GM10248 (cell line): ENCODE results near the gene GALNT2.

Experiments used
- CTCF ChIA-PET: fragments of 300-600 bp; sonication (Branson Sonifier 250); formaldehyde crosslinking; extraction: SDS; loops from one replicate; lab custom pipeline; 2021; ENCODE audit warnings: antibody characterized with exemption; lab: Yijun Ruan, JAX
- POLR2A ChIA-PET: fragments of 350-650 bp; sonication (Branson Sonifier 250); formaldehyde crosslinking; extraction: SDS; loops from one replicate; lab custom pipeline; 2020; ENCODE audit warnings: antibody characterized with exemption; lab: Yijun Ruan, JAX
- DNase-seq: peaks from one replicate; pipeline ENCODE4 v3.0.0; 2012; ENCODE audit errors: extremely low spot score
- CTCF ChIP-seq: IDR thresholded peaks from 2 replicates; pipeline ENCODE4 v1.5.1; 2012; ENCODE audit warnings: mild to moderate bottlenecking, low read depth; ENCODE audit errors: extremely low read depth, missing control alignments, control extremely low read depth

GALNT2 gene

GRCh38 chr1:230113593-230114236 lies 46.7 kb downstream of the GALNT2 start:
- no peak for DNase-seq
- no peak for TF ChIP-seq CTCF
- CTCF ChIA-PET: interaction anchor here (1.0 to 14.0 kb wide), 4 partner anchors 9 to 37 kb away, joined by 3 to 138 read pairs (median 6); no protein-coding TSS in a partner anchor
- POLR2A ChIA-PET: no interaction called here

DNA sequence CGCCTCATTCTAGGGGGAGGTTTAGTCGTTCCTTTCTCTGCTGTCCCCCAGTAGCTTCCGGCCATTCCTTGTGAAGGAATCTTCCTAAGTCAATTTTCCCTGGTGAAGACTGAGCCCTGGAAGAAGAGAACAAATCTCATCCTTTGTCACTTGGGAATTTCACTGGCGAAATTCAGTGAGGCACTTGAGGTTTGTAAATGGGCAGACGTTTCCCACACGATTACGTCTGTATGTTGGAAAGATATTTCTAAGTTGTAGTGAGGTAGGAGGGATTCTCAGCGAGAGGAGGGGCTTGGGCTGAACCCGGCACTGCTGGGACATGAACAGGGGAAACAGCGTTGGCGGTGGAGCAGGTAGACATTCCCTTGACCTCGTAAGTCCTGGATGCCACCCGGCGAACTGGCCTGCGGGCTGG lies 47.2 kb downstream of the GALNT2 start:
- CTCF ChIA-PET: interaction anchor here (1.0 to 14.0 kb wide), 3 partner anchors 9 to 19 kb away, joined by 3 to 138 read pairs (median 6); no protein-coding TSS in a partner anchor
- POLR2A ChIA-PET: no interaction called here
- TF ChIP-seq CTCF: no peak
- no peak for DNase-seq

- no peak for TF ChIP-seq CTCF
- POLR2A ChIA-PET: no interaction called here
- CTCF ChIA-PET: no interaction called here
- no peak for DNase-seq
These were observed 50.7 kb downstream of the GALNT2 start for GRCh38 chr1:230117694-230118093.

- TF ChIP-seq CTCF: no peak
- POLR2A ChIA-PET: no interaction called here
- DNase-seq: no peak
- CTCF ChIA-PET: interaction anchor here (1.0 to 7.5 kb wide), 3 partner anchors 11 to 63 kb away, joined by 3 to 138 read pairs (median 4); no protein-coding TSS in a partner anchor
These were observed 52.3 kb downstream of the GALNT2 start for GRCh38 chr1:230119340-230119739.

GRCh38 chr1:230120289-230120920 lies 53.4 kb downstream of the GALNT2 start:
- CTCF ChIA-PET: interaction anchor here (0.8 to 7.5 kb wide), 11 partner anchors 9 to 85 kb away, joined by 3 to 138 read pairs (median 3); no protein-coding TSS in a partner anchor
- POLR2A ChIA-PET: interaction anchor here (0.7 kb wide), 1 partner anchor 89 kb away, joined by 4 read pairs; no protein-coding TSS in a partner anchor
- DNase-seq: no peak
- no peak for TF ChIP-seq CTCF

DNA sequence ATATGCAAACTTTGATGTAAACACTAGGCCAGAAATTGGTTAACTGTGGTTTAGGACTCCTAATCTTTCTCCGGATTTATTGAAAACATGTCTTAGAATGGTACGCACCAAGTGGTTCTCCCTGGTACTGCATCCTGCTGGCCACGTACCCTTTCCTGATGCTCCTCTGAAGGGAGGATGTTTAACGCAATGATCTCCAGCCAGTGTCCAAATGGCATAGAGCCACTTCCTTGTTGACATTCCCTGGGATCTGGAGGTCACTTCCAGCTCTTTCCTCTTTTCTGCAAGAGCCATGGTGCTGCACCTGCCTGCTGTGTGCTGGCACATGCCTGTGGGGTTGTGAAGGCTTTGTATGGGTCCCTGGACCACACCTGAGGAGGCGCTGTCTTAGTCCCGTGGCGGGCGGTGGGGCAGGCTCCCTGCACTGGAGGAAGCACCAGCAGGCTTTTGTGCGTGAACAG lies 53.9 kb downstream of the GALNT2 start:
- POLR2A ChIA-PET: interaction anchor here (0.7 kb wide), 1 partner anchor 88 kb away, joined by 4 read pairs; no protein-coding TSS in a partner anchor
- no peak for DNase-seq
- TF ChIP-seq CTCF: peak; percentile 19

More for the DNA sequence above, 53.9 kb downstream of the GALNT2 start:
- CTCF ChIA-PET: interaction anchor here (0.8 to 7.5 kb wide), 12 partner anchors 9 to 103 kb away, joined by 3 to 138 read pairs (median 3); no protein-coding TSS in a partner anchor
